HG03457 (cell line): ENCODE results near the gene CLIC3.

ENCODE experiments used
- ATAC-seq: cut with Tn5 transposase; IDR thresholded peaks from one replicate; pipeline ENCODE4 v1.9.1; 2021; ENCODE audit warnings: moderate number of reproducible peaks; ENCODE audit not compliant: unreplicated experiment

Gene CLIC3

GRCh38 chr9:137018761-137019559 lies 22.6 kb upstream of the CLIC3 start:
- ATAC-seq = no peak

GRCh38 chr9:137017791-137018497 lies 21.6 kb upstream of the CLIC3 start:
- no peak for ATAC-seq

- ATAC-seq = no peak
Observed at GRCh38 chr9:137017071-137017470, 20.7 kb upstream of the CLIC3 start.

GRCh38 chr9:137016436-137016835 lies 20.1 kb upstream of the CLIC3 start:
- ATAC-seq = no peak

- no peak for ATAC-seq
Observed at GRCh38 chr9:137015976-137016375, 19.6 kb upstream of the CLIC3 start.

GRCh38 chr9:137015540-137015930 lies 19.2 kb upstream of the CLIC3 start:
- ATAC-seq = no peak

GRCh38 chr9:137014776-137015539 lies 18.6 kb upstream of the CLIC3 start:
- ATAC-seq = no peak

- no peak for ATAC-seq
Observed at GRCh38 chr9:137014166-137014565, 17.8 kb upstream of the CLIC3 start.

GRCh38 chr9:137013571-137013940 lies 17.2 kb upstream of the CLIC3 start:
- no peak for ATAC-seq

- ATAC-seq = no peak
Observed at GRCh38 chr9:137012694-137013570, 16.6 kb upstream of the CLIC3 start.

GRCh38 chr9:137011907-137012675 lies 15.7 kb upstream of the CLIC3 start:
- ATAC-seq = no peak

GRCh38 chr9:137011156-137011555 lies 14.8 kb upstream of the CLIC3 start:
- no peak for ATAC-seq

- ATAC-seq = no peak
Observed at GRCh38 chr9:137009938-137010732, 13.8 kb upstream of the CLIC3 start.

- no peak for ATAC-seq
Observed at GRCh38 chr9:137009217-137009616, 12.8 kb upstream of the CLIC3 start.

- ATAC-seq = no peak
Observed at GRCh38 chr9:137008312-137008711, 11.9 kb upstream of the CLIC3 start.

- no peak for ATAC-seq
Observed at GRCh38 chr9:137007816-137008270, 11.5 kb upstream of the CLIC3 start.

- ATAC-seq = no peak
Observed at GRCh38 chr9:137007108-137007815, 10.9 kb upstream of the CLIC3 start.
